ENCODE data around the gene CABLES2. TPM values are rescaled to one million over a fixed set of nuclear protein-coding genes. Genes with fewer than 3 reads are reported as not detected.
A peak's percentile ranks its signal among the peaks of the same experiment; 100 is the strongest.
"Not testable (repeated sequence)": the region's sequence is repeated elsewhere in the genome, so short reads cannot be mapped to it uniquely, and the experiment has no call there.

Gene CABLES2
- total RNA-seq, 1 experiment from 2014 or later = 8.9 TPM

DNA sequence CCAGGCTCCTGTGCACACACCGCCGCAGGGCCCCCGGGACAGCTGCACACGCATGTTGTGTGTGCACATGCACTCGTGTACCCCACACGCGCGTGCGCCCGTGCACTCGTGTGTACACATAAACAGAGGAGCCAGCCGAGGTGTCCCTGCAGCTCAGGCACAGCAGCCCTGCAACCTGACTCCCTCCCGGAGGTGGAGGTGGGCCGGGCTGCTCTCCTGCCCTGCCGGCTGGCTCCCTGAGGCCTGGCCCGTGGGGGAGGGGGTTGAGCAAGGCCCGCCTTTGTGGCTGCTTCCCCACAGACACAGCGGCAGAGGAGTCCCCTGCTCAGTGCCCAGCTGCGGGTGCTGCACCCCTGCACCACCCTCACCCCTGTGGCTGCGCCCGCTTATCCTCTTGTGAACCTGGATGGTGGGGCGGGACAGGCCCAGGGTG is 19.6 kb upstream of the CABLES2 start:
- no TSS peak for BruUV-seq (replicated peaks)
- intact Hi-C loops (cut with micrococcal nuclease) = no loop called here
- DNase-seq (ENCODE audit: low read depth, low spot score) = no peak
- peak; percentile 20 for ATAC-seq
- Histone ChIP-seq H3K4me1 (ENCODE audit: control insufficient read depth in 1 of 2, insufficient read depth in 2 of 2, low read length in 2 of 2) (peaks cover 29 to 39% of the 10 kb centered on the region in 2 experiments), H3K79me2 (ENCODE audit: insufficient read depth, low read length) (no peaks in the 10 kb centered on the region), H3K9me3 (ENCODE audit: control insufficient read depth in 1 of 2, insufficient read depth in 1 of 2, low read depth in 1 of 2, low read length in 2 of 2) (no peaks in the 10 kb centered on the region), H3K9ac (ENCODE audit: low read length) (peak overlapping the region; percentile 35; the same call in 1 of the 2 replicates), H3K27ac (ENCODE audit: low read depth, low read length) (peak overlapping the region; percentile 80), H4K20me1 (ENCODE audit: insufficient read depth) (no peaks in the 10 kb centered on the region), H3K4me3 (replicated peaks in 1 of 2; ENCODE audit: low read depth in 1 of 2, low read length in 2 of 2) (peak overlapping the region in 1 of 2 experiments; percentile 40; a peak in 1 of 4 replicates), H3K9me2 (ENCODE audit: insufficient read depth) (no peaks in the 10 kb centered on the region), H2AFZ (ENCODE audit: low read depth, low read length, poor library complexity, severe bottlenecking) (no peak overlapping the region), H3K4me2 (ENCODE audit: low read length) (peak overlapping the region; percentile 77), H3K27me3 (ENCODE audit: insufficient read depth, low read length) (no peaks in the 10 kb centered on the region), H3K36me3 (ENCODE audit: control insufficient read depth in 1 of 2, insufficient read depth in 2 of 2, low read length in 2 of 2) (no peaks in the 10 kb centered on the region)
- 0 out of 2 replicates have a peak, but pooled peaks have one; percentile 14 for TF ChIP-seq ZFX (IDR thresholded peaks at IDR 0.05)
- TF ChIP-seq, protein P1, sequence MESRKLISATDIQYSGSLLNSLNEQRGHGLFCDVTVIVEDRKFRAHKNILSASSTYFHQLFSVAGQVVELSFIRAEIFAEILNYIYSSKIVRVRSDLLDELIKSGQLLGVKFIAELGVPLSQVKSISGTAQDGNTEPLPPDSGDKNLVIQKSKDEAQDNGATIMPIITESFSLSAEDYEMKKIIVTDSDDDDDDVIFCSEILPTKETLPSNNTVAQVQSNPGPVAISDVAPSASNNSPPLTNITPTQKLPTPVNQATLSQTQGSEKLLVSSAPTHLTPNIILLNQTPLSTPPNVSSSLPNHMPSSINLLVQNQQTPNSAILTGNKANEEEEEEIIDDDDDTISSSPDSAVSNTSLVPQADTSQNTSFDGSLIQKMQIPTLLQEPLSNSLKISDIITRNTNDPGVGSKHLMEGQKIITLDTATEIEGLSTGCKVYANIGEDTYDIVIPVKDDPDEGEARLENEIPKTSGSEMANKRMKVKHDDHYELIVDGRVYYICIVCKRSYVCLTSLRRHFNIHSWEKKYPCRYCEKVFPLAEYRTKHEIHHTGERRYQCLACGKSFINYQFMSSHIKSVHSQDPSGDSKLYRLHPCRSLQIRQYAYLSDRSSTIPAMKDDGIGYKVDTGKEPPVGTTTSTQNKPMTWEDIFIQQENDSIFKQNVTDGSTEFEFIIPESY (IDR thresholded peaks at IDR 0.05; ENCODE audit: extremely low read depth, insufficient replicate concordance, low read length) = no peak
- POLR2A ChIA-PET = no interaction called here
- RAD21 ChIA-PET (ENCODE audit: low non-redundant PET in 1 of 2, low total read pairs in 2 of 2, uncharacterized antibody in 2 of 2, unreplicated experiment in 2 of 2) = interaction anchor here (0.6 to 1.5 kb wide), 2 partner anchors 16 to 443 kb away, joined by 3 to 7 read pairs; no protein-coding TSS in a partner anchor
- CTCF ChIA-PET = interaction anchor here (1.1 to 2.3 kb wide), 2 partner anchors 17 to 125 kb away, joined by 4 to 7 read pairs; no protein-coding TSS in a partner anchor

DNA sequence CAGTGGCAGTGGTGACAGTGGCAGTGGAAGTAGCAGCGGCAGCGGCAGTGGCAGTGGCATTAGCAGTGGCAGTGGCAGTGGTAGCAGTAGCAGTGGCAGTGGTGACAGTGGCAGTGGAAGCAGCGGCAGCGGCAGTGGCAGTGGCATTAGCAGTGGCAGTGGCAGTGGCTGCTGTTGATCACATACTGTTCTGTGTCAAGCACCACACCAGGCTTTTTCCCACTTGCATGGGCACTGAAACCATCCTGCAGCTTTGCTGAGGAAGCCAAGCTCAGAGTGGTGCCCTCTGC is 18.9 kb upstream of the CABLES2 start:
- POLR2A ChIA-PET; ATAC-seq; H3K4me3 ChIP-seq (replicated peaks in 1 of 2; ENCODE audit: low read depth in 1 of 2, low read length in 2 of 2); H3K27me3 ChIP-seq (ENCODE audit: insufficient read depth, low read length); H3K4me2 ChIP-seq (ENCODE audit: low read length); intact Hi-C loops (cut with micrococcal nuclease); H3K9me3 ChIP-seq (ENCODE audit: control insufficient read depth in 1 of 2, insufficient read depth in 1 of 2, low read depth in 1 of 2, low read length in 2 of 2); H4K20me1 ChIP-seq (ENCODE audit: insufficient read depth); RAD21 ChIA-PET (ENCODE audit: low non-redundant PET in 1 of 2, low total read pairs in 2 of 2, uncharacterized antibody in 2 of 2, unreplicated experiment in 2 of 2); H2AFZ ChIP-seq (ENCODE audit: low read depth, low read length, poor library complexity, severe bottlenecking); H3K9me2 ChIP-seq (ENCODE audit: insufficient read depth); H3K27ac ChIP-seq (ENCODE audit: low read depth, low read length); BruUV-seq (replicated peaks); DNase-seq (ENCODE audit: low read depth, low spot score); H3K36me3 ChIP-seq (ENCODE audit: control insufficient read depth in 1 of 2, insufficient read depth in 2 of 2, low read length in 2 of 2); H3K9ac ChIP-seq (ENCODE audit: low read length); H3K79me2 ChIP-seq (ENCODE audit: insufficient read depth, low read length): not testable (repeated sequence)
- H3K4me1 ChIP-seq (ENCODE audit: control insufficient read depth in 1 of 2, insufficient read depth in 2 of 2, low read length in 2 of 2) = peaks cover 29 to 39% of the 10 kb centered on the region in 2 experiments
- CTCF ChIA-PET = interaction anchor here (2.3 kb wide), 1 partner anchor 16 kb away, joined by 7 read pairs; no protein-coding TSS in a partner anchor
